NK-92 treated with Interleukin-12 subunit alpha and Interleukin-12 subunit beta, amount 100 ng/mL, for 24 hours (cell line): ENCODE measurements around the gene MYO7B.

ENCODE experiments used
- DNase-seq: peaks from one replicate; lab custom pipeline; 2025; lab: John Stamatoyannopoulos, UW

MYO7B gene

GRCh38 chr2:127663566-127664064, 128.1 kb downstream of the MYO7B start:
- no peak for DNase-seq

- no peak for DNase-seq
Observed at GRCh38 chr2:127664065-127664894, 128.8 kb downstream of the MYO7B start.

- DNase-seq, result no peak
Observed at GRCh38 chr2:127664895-127665225, 129.4 kb downstream of the MYO7B start.

GRCh38 chr2:127665267-127665893, 129.9 kb downstream of the MYO7B start:
- no peak for DNase-seq

- DNase-seq, result no peak
Observed at GRCh38 chr2:127669056-127669455, 133.6 kb downstream of the MYO7B start.

GRCh38 chr2:127670055-127670956, 134.8 kb downstream of the MYO7B start:
- DNase-seq, result no peak

GRCh38 chr2:127670957-127671290, 135.4 kb downstream of the MYO7B start:
- no peak for DNase-seq

GRCh38 chr2:127671557-127672302, 136.2 kb downstream of the MYO7B start:
- no peak for DNase-seq

GRCh38 chr2:127672341-127673224, 137.1 kb downstream of the MYO7B start:
- no peak for DNase-seq

GRCh38 chr2:127673291-127674069, 138.0 kb downstream of the MYO7B start:
- no peak for DNase-seq

- DNase-seq, result no peak
Observed at GRCh38 chr2:127674241-127675209, 139.0 kb downstream of the MYO7B start.

- no peak for DNase-seq
Observed at GRCh38 chr2:127675331-127676261, 140.1 kb downstream of the MYO7B start, which contains the start of gene LIMS2. Gene LIMS2 (minus strand): TSS chr2:127675530. CDS start chr2:127675024, 506 bp downstream.

GRCh38 chr2:127676906-127677305, 141.4 kb downstream of the MYO7B start:
- no peak for DNase-seq

GRCh38 chr2:127678531-127678930, 143.0 kb downstream of the MYO7B start:
- no peak for DNase-seq

GRCh38 chr2:127678991-127679390, 143.5 kb downstream of the MYO7B start:
- DNase-seq, result no peak

GRCh38 chr2:127679680-127680361, 144.3 kb downstream of the MYO7B start:
- no peak for DNase-seq

GRCh38 chr2:127680706-127681287, 145.3 kb downstream of the MYO7B start:
- DNase-seq, result no peak
